Activated CD4-positive, alpha-beta T cell treated with anti-CD3 and anti-CD28 coated beads for 36 hours (primary cell): Measurements from ENCODE around the gene FANCM. TPM values are rescaled to one million over a fixed set of nuclear protein-coding genes. Genes with fewer than 3 reads are reported as not detected.
A peak's percentile ranks its signal among the peaks of the same experiment; 100 is the strongest.
"Not testable (repeated sequence)": the region's sequence is repeated elsewhere in the genome, so short reads cannot be mapped to it uniquely, and the experiment has no call there.

ENCODE experiments used
- ATAC-seq: fragments of 200-7000 bp; cut with Tn5 transposase; one replicate; pipeline ENCODE4 v1.10.0; 2021; ENCODE audit warnings: mild to moderate bottlenecking, moderate library complexity
- CTCF ChIA-PET: fragments of 350-600 bp; sonication (Branson Sonifier 250); formaldehyde crosslinking; loops from one replicate; lab custom pipeline; 2021; ENCODE audit warnings: antibody characterized with exemption; lab: Charles Lee
- POLR2A ChIA-PET: fragments of 350-600 bp; sonication (Branson Sonifier 250); formaldehyde crosslinking; loops from one replicate; lab custom pipeline; 2021; ENCODE audit warnings: antibody characterized with exemption, inconsistent platforms; lab: Charles Lee
- DNase-seq: peaks from one replicate; pipeline ENCODE4 v3.0.0-alpha.2; 2020
- H3K27ac Mint-ChIP-seq: one replicate; pipeline ENCODE4 v1.8.0; 2021; ENCODE audit warnings: mixed read lengths
- H3K27me3 Mint-ChIP-seq: one replicate; pipeline ENCODE4 v1.8.0; 2021; ENCODE audit warnings: mixed read lengths
- H3K36me3 Mint-ChIP-seq: one replicate; pipeline ENCODE4 v1.8.0; 2021; ENCODE audit warnings: low read depth, mixed read lengths
- H3K4me1 Mint-ChIP-seq: one replicate; pipeline ENCODE4 v1.8.0; 2021; ENCODE audit warnings: mixed read lengths
- H3K4me3 Mint-ChIP-seq: one replicate; pipeline ENCODE4 v1.8.0; 2021; ENCODE audit warnings: mild to moderate bottlenecking, moderate library complexity, mixed read lengths
- H3K9me3 Mint-ChIP-seq: one replicate; pipeline ENCODE4 v1.8.0; 2021; ENCODE audit warnings: low read depth, mixed read lengths
- intact Hi-C, 2 experiments: fragments of 100-400 bp; cut with DNase I in 1 of 2; cut with micrococcal nuclease in 1 of 2; formaldehyde crosslinking; loops; one replicate each; pipeline versions ENCODE4 v1.14.2 to v1.15.1; 2022 to 2024; cut with DNase I, micrococcal nuclease
- total RNA-seq, 2 experiments: library from RNA; stranded (reverse); gene quantifications; one replicate each; pipeline ENCODE4 v1.2.3, GENCODE V29; 2021

Gene FANCM
- total RNA-seq, 2 experiments from 2014 or later: 11.5 to 14.6 TPM

DNA sequence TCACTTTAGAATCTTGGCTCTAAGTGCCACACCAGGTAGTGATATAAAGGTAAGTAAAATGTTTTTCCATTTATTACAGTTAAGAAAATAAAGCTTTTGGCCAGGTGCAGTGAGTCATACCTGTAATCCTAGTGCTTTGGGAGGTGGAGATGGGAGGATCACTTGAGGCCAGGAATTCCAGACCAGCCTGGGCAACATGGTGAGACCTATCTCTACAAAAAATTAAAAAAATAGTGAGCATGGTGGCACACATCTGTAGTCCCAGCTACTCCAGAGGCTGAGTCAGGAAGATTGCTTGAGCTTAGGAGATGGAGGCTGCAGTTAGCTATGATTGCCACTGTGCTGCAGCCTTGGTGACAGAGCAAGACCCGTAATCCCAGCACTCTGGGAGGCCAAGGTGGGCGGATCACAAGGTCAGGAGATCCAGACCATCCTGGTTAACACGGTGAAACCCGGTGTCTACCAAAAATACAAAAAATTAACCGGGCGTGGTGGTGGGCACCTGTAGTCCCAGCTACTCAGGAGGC lies 5.0 kb downstream of the FANCM start:
- Mint-ChIP-seq H3K4me1 (peaks cover 35% of the 10 kb centered on the region), H3K36me3 (peaks cover 6% of the 10 kb centered on the region), H3K4me3 (no peak overlapping the region), H3K27ac (no peak overlapping the region), H3K9me3 (no peaks in the 10 kb centered on the region), H3K27me3 (no peaks in the 10 kb centered on the region)
- intact Hi-C loops: no loop called here
- POLR2A ChIA-PET: no interaction called here
- CTCF ChIA-PET: no interaction called here
- no peak for ATAC-seq
- no peak for DNase-seq

DNA sequence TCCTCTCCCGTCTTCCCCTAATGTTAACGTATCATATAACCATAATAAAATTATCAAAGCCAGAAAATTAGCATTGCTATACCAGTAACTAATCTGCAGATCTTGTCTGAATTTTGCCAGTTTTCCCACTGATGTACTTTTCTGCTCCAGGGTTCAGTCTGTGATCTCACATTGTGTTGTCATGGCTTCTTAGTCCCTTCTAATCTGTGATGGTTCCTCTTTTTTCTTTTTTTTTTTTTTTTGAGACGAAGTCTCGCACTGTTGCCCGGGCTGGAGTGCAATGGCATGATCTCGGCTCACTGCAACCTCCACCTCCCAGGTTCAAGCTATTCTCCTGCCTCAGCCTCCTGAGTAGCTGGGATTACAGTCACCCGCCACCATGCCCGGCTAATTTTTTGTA lies 6.4 kb downstream of the FANCM start:
- H3K4me3 Mint-ChIP-seq, intact Hi-C loops, H3K9me3 Mint-ChIP-seq, H3K27me3 Mint-ChIP-seq, H3K27ac Mint-ChIP-seq, H3K36me3 Mint-ChIP-seq, POLR2A ChIA-PET, CTCF ChIA-PET, DNase-seq, ATAC-seq: not testable (repeated sequence)
- H3K4me1 Mint-ChIP-seq: peaks cover 32% of the 10 kb centered on the region

DNA sequence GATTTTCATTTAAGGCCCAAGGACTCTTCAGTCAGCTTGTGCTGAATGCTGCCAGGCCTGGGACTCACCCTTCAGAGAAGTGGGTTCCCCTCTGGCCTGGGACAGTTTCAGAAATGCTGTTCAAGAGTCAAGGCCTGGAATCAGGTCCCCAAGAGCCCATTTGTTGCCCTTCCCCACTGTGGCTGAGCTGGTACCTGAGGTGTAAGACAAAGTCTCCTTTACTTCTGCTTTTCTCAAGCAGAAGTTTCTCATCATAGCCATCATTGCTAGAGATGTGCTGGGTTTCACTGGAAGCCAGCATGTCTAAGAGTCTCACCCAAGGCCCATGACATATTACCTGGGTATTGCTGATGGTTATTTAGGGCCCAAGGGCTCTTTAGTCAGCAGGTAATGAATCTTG lies 8.9 kb downstream of the FANCM start:
- Mint-ChIP-seq H3K27ac (no peak overlapping the region), H3K4me1 (peaks cover 15% of the 10 kb centered on the region), H3K4me3 (no peak overlapping the region), H3K27me3 (no peaks in the 10 kb centered on the region), H3K36me3 (peaks cover 14% of the 10 kb centered on the region), H3K9me3 (no peaks in the 10 kb centered on the region)
- POLR2A ChIA-PET: no interaction called here
- ATAC-seq (no peak), DNase-seq (no peak)
- CTCF ChIA-PET: interaction anchor here (1.0 kb wide), 1 partner anchor 9 kb away, joined by 3 read pairs; the partner anchor contains the start of gene FANCM
- intact Hi-C loops: no loop called here

DNA sequence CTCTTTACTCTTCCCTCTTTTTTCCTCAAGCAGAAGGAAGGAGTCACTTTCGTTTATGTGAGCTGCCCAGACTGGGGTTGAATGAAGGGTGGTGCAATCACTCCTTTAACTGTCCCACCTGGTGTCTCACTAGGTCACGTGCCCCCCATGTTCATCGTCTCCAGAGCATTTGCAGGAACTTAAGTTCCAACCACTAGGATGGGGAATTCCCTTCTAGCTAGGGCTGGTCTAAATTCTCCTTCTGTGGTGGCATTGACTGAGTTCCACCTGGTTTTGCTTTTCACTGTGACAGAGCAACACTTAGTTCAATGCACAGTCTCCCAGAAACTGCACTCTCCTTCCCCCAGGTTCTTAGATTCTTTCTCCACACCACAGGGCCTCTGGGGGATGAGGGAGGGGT lies 9.5 kb downstream of the FANCM start:
- POLR2A ChIA-PET: interaction anchor here (0.8 kb wide), 1 partner anchor 9 kb away, joined by 5 read pairs; the partner anchor contains the start of gene FANCM
- peaks cover 12% of the 10 kb centered on the region for H3K36me3 Mint-ChIP-seq
- no peak overlapping the region for H3K4me3 Mint-ChIP-seq
- H3K27ac Mint-ChIP-seq: no peak overlapping the region
- intact Hi-C loops: no loop called here
- no peaks in the 10 kb centered on the region for H3K9me3 Mint-ChIP-seq
- H3K4me1 Mint-ChIP-seq: peaks cover 12% of the 10 kb centered on the region
- ATAC-seq (peak; percentile 58), DNase-seq (no peak)
- no peaks in the 10 kb centered on the region for H3K27me3 Mint-ChIP-seq
- CTCF ChIA-PET: no interaction called here

DNA sequence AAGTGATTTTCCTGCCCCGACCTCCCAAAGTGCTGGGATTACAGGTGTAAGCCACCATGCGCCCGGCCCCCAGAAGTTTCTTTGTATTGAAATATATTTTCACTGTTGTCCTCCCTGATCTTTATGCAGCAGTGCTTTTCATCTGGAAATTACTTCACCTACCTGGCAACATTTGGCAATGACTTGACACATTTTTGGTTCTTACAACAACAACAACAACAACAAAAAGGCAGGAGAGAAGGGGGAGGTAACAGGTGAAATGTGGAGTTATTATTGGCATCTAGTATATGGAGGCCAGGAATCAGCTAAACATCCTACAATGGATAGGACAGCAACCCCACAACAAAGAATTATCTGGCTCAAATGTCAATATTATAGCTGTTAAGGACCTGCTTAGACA lies 13.9 kb downstream of the FANCM start:
- intact Hi-C loops: loop anchor here in 1 of 2 experiments (5.0 kb wide), 1 partner anchor 747 kb away; no protein-coding TSS in a partner anchor
- POLR2A ChIA-PET: no interaction called here
- H3K9me3 Mint-ChIP-seq: no peaks in the 10 kb centered on the region
- ATAC-seq (no peak), DNase-seq (no peak)
- peaks cover 7% of the 10 kb centered on the region for H3K4me1 Mint-ChIP-seq
- peaks cover 12% of the 10 kb centered on the region for H3K36me3 Mint-ChIP-seq
- H3K27ac Mint-ChIP-seq: no peak overlapping the region
- CTCF ChIA-PET: interaction anchor here (0.7 to 1.3 kb wide), 3 partner anchors 9 to 44 kb away, joined by 3 to 4 read pairs (median 3); no protein-coding TSS in a partner anchor
- no peaks in the 10 kb centered on the region for H3K27me3 Mint-ChIP-seq
- no peak overlapping the region for H3K4me3 Mint-ChIP-seq

DNA sequence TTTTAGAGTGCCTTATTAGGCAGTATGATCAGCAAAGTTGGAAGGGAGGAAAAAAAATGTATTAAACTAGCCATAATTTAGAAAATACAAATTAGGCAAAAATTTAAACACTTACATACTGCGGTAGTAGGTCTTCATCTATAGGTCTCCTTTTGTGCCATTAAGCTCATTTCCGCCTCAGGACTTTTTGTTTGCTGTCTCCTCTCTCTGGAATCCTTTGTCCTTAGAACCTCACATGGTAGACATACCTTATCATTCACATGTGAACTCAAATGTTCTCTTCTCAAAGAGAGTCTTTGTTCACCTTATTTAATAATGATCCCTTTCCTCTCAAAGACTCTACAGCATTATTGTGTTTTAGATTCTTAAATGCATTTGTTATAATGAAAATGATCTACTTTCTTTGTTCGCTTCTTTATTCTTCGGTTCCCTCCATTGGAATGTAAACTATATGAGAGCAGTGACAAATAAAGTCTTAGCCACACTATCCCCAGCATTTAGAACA lies 14.7 kb downstream of the FANCM start:
- DNase-seq: no peak
- CTCF ChIA-PET: interaction anchor here (0.7 to 1.3 kb wide), 3 partner anchors 8 to 43 kb away, joined by 3 to 4 read pairs (median 3); no protein-coding TSS in a partner anchor
- no peak overlapping the region for H3K4me3 Mint-ChIP-seq
- H3K4me1 Mint-ChIP-seq: peaks cover under 1% of the 10 kb centered on the region
- POLR2A ChIA-PET: no interaction called here
- peaks cover 12% of the 10 kb centered on the region for H3K36me3 Mint-ChIP-seq
- H3K9me3 Mint-ChIP-seq: no peaks in the 10 kb centered on the region
- no peak for ATAC-seq
- no peak overlapping the region for H3K27ac Mint-ChIP-seq
- H3K27me3 Mint-ChIP-seq: no peaks in the 10 kb centered on the region
- intact Hi-C loops: loop anchor here in 1 of 2 experiments (5.0 kb wide), 1 partner anchor 748 kb away; no protein-coding TSS in a partner anchor

DNA sequence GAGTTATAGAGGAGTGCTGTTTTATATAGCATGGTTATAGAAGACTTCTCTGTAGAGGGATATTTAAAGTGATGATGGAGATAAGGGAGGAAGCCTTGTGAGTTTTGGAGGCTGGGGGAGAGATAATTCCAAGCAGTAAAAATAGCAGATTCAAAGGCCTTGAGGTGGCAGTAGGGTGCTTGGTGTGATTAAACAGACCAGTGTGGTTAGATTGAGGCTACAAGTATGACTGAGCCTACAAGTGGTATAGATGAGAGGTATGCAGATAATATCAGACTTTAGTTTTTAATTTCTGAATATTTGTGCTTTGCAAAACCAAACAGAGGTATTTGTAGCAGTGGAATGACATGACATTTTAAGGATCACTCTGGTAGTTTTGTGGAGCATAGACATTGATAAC lies 20.3 kb downstream of the FANCM start:
- ChIA-PET POLR2A (no interaction called here), CTCF (no interaction called here)
- intact Hi-C loops: loop anchor here (2.0 to 5.0 kb wide), 2 partner anchors 111 to 113 kb away; no protein-coding TSS in a partner anchor
- peaks cover 2% of the 10 kb centered on the region for H3K36me3 Mint-ChIP-seq
- H3K4me1 Mint-ChIP-seq: no peaks in the 10 kb centered on the region
- DNase-seq (no peak), ATAC-seq (peak; percentile 76)
- no peaks in the 10 kb centered on the region for H3K9me3 Mint-ChIP-seq
- H3K27ac Mint-ChIP-seq: no peak overlapping the region
- H3K4me3 Mint-ChIP-seq: no peak overlapping the region
- H3K27me3 Mint-ChIP-seq: no peaks in the 10 kb centered on the region

DNA sequence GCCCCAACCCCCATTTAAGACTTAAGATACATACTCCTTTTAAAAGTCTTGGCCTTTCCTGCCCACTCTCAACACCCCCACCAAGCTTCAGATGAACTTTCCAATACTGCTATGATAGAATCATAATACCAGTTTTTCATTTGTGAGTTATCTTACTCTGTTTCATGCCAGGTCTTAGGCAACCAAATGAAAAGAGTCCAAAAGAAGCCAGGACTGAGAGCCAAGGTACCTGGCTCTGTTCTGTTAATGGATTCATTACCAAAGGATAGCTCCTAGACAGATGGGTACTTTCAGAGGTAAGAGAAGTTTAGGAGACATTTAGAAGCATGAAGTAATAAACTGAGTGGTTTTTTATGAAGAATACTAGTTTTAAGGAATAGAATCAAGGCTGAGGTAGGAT lies 34.2 kb downstream of the FANCM start:
- intact Hi-C loops: no loop called here
- Mint-ChIP-seq H3K4me3 (no peak overlapping the region), H3K27ac (no peak overlapping the region), H3K27me3 (no peaks in the 10 kb centered on the region), H3K36me3 (peaks cover 15% of the 10 kb centered on the region), H3K4me1 (no peaks in the 10 kb centered on the region), H3K9me3 (no peaks in the 10 kb centered on the region)
- ATAC-seq (no peak), DNase-seq (no peak)
- CTCF ChIA-PET: no interaction called here
- POLR2A ChIA-PET: no interaction called here

DNA sequence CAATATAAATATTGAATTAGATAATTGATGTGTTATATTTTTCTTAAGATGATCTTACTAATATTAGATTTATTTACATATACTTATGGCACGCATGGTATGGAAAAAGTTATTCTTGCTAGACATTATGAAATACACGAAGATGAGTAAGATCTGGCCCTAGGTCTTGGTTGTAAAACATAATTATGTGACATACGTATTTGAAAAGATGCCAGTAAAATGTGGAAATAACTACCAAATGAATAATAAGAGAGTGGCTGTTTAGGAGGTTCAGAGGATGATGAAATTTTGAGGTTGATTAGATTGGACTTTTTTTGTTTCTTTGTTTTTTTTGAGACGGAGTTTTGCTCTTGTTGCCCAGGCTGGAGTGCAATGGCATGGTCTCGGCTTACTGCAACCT lies 41.3 kb downstream of the FANCM start:
- DNase-seq: no peak
- Mint-ChIP-seq H3K36me3 (peaks cover 4% of the 10 kb centered on the region), H3K27me3 (no peaks in the 10 kb centered on the region), H3K9me3 (no peaks in the 10 kb centered on the region), H3K4me1 (no peaks in the 10 kb centered on the region), H3K4me3 (no peak overlapping the region), H3K27ac (no peak overlapping the region)
- intact Hi-C loops: no loop called here
- ATAC-seq: no peak
- CTCF ChIA-PET: no interaction called here
- POLR2A ChIA-PET: no interaction called here

DNA sequence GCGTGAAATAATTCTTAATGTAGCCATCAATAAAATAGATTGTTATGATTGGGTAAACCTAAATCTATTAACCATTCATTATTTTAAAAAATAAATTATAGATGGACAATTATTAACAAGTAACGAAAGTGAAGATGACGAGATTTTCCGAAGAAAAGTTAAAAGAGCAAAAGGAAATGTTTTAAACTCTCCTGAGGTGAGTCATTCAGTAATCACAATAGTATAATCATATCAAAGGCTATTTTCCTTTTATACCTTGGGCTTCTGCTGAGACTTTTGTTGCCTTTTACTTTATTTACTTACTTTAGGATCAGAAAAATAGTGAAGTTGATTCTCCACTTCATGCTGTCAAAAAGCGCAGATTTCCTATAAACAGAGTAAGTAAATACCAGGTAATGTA lies 45.6 kb downstream of the FANCM start:
- DNase-seq (no peak), ATAC-seq (no peak)
- CTCF ChIA-PET: no interaction called here
- H3K9me3 Mint-ChIP-seq: no peaks in the 10 kb centered on the region
- no peaks in the 10 kb centered on the region for H3K27me3 Mint-ChIP-seq
- POLR2A ChIA-PET: no interaction called here
- H3K36me3 Mint-ChIP-seq: peaks cover 4% of the 10 kb centered on the region
- H3K27ac Mint-ChIP-seq: no peak overlapping the region
- intact Hi-C loops: no loop called here
- H3K4me3 Mint-ChIP-seq: no peak overlapping the region
- H3K4me1 Mint-ChIP-seq: no peaks in the 10 kb centered on the region

DNA sequence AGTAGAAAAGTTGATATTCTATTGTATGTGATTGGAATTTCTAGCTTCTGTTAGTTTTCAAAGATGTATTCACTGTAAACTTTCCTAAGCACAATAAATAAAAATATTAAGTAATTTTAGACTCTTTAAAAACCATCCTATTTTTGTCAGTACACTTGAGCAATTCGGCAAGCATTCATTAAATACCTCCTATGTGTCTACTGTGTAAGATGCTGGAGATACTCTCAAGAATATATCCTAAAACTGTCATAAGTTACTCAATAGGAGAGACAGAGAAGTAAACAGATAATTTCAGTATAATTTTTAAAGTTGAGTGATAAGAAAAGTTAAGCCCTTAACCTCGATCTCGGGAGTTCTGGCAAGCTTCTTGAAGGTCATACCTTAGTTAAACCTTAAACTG lies 46.1 kb downstream of the FANCM start:
- ChIA-PET POLR2A (no interaction called here), CTCF (no interaction called here)
- DNase-seq (no peak), ATAC-seq (no peak)
- peaks cover 7% of the 10 kb centered on the region for H3K36me3 Mint-ChIP-seq
- no peaks in the 10 kb centered on the region for H3K4me1 Mint-ChIP-seq
- no peak overlapping the region for H3K4me3 Mint-ChIP-seq
- H3K27me3 Mint-ChIP-seq: no peaks in the 10 kb centered on the region
- no peaks in the 10 kb centered on the region for H3K9me3 Mint-ChIP-seq
- H3K27ac Mint-ChIP-seq: no peak overlapping the region
- intact Hi-C loops: no loop called here

DNA sequence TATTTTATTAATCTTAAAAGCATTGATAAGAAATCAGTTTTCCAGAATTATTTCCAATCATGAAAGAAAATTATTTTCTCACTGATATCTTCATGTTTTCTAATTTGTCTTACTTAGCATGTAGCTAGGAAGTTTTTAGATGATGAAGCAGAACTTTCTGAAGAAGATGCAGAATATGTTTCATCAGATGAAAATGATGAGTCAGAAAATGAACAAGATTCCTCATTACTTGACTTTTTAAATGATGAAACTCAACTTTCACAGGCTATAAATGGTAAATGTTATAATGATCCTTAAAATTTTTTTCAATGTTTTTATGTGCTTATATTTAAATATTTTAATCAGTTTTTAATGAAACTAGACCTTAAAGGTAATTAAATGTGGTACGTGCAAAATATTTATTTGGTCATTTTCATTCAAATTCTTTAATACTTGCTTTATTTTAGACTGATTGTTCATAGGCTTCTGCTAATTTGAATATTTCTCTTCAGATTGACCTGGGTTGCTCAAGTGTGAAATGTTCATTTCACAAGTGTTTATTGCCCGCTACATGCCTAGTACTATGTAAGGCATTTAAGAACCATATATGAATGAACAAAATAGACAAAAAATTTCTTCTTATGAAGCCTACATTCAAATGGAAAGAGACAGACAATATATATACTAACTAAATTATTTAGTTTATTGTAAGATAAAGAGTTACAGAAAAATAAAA lies 49.5 kb downstream of the FANCM start:
- Mint-ChIP-seq H3K27me3 (no peaks in the 10 kb centered on the region), H3K9me3 (no peaks in the 10 kb centered on the region), H3K36me3 (peaks cover 16% of the 10 kb centered on the region), H3K27ac (no peak overlapping the region), H3K4me3 (no peak overlapping the region), H3K4me1 (no peaks in the 10 kb centered on the region)
- intact Hi-C loops: no loop called here
- ChIA-PET CTCF (interaction anchor here (1.3 kb wide), 1 partner anchor 83 kb away, joined by 4 read pairs; no protein-coding TSS in a partner anchor), POLR2A (interaction anchor here (0.7 kb wide), 1 partner anchor 71 kb away, joined by 4 read pairs; no protein-coding TSS in a partner anchor)
- no peak for DNase-seq
- no peak for ATAC-seq
